HG03103 (cell line): Measurements from ENCODE around the gene PPA1.
"Not testable (repeated sequence)": the region's sequence is repeated elsewhere in the genome, so short reads cannot be mapped to it uniquely, and the experiment has no call there.

Experiments used
- ATAC-seq: cut with Tn5 transposase; IDR thresholded peaks from one replicate; pipeline ENCODE4 v1.9.1; 2021; ENCODE audit warnings: low read depth; ENCODE audit not compliant: unreplicated experiment

The PPA1 gene

GRCh38 chr10:70255329-70256299, 22.4 kb upstream of the PPA1 start:
- ATAC-seq: no peak

- ATAC-seq: no peak
Observed at GRCh38 chr10:70254778-70255328, 21.6 kb upstream of the PPA1 start.

GRCh38 chr10:70253878-70254765, 20.9 kb upstream of the PPA1 start:
- no peak for ATAC-seq

DNA sequence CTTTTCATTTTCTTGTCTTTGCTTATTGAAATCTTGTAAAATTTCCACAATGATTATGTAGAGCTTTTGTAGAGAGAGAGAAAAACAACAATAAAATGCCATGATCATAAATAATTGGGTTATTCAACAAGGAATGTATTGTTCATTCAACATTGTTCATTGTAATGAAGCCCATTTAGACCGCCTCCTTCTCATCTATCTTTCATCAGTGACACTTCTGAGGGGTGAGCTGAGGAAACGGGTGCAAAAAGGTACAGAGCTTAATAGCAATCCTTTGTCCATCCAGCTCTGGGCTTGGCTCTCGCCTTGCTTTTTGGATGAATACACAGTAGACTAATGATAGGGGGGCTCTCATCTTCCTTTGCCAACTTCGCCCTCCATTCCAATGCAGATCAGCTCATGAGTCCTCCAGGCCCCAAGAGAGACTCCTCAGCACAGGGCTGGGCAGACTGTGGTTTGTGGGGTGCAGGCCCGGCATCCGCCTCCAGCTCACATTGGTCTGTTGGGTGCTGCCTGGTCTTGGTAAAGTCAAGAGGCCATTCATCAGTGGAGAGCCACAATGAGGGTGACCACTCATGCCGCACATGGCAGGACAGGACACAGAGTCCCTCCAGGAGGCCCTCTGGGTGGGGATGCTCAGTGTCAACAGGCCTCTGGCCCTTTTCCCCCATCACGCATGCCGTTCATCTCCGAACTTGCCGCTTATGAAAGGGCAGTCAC, 17.9 kb upstream of the PPA1 start:
- no peak for ATAC-seq

DNA sequence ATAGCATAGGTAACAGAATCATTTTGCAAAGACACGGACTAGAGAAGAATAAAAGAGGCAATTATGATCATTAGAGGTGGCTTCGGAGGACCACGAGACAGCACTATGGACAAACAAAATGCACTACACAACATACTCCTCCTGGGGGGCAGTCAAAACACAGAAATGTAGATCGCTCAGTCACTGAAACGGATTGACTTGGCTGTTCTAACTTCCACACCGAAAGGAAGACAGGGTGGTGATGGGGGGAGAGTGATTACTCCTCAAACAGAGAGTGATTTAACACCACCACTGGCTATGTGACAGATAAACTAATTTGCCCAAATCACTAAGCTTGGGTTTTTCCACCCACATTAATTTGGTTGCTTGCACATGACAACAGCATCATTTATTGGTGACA, 14.1 kb upstream of the PPA1 start:
- ATAC-seq: no peak

DNA sequence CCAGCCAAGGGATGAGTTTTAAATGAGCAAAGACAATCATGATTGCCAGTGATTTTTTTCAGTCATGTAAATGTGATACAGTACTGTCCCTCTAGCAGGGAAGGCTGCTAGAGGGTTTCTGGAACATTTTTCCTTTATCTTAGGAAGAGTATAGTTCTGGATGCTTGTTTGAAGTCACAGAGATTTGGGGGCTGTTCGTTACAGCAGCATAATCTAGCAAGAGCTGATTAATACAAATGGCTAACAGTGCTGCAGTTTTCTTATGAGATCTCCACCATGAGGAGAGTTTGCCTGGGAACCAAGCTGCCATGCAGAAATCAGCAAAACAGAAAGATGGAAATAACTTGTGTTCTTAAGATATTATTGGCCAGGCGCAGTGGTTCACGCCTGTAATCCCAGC, 7.9 kb upstream of the PPA1 start:
- ATAC-seq: no peak

DNA sequence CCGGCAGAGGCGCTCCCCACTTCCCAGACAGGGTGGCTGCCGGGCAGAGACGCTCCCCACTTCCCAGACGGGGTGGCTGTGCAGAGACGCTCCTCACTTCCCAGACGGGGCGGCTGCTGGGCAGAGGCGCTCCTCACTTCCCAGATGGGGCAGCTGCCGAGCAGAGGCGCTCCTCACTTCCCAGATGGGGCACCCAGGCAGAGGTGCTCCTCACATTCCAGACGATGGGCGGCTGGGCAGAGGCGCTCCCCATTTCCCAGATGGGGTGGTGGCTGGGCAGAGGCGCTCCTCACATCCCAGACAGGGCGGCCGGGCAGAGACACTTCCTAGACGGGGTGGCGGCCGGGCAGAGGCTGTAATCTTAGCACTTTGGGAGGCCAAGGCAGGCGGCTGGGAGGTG, 6.8 kb upstream of the PPA1 start:
- not testable (repeated sequence) for ATAC-seq

DNA sequence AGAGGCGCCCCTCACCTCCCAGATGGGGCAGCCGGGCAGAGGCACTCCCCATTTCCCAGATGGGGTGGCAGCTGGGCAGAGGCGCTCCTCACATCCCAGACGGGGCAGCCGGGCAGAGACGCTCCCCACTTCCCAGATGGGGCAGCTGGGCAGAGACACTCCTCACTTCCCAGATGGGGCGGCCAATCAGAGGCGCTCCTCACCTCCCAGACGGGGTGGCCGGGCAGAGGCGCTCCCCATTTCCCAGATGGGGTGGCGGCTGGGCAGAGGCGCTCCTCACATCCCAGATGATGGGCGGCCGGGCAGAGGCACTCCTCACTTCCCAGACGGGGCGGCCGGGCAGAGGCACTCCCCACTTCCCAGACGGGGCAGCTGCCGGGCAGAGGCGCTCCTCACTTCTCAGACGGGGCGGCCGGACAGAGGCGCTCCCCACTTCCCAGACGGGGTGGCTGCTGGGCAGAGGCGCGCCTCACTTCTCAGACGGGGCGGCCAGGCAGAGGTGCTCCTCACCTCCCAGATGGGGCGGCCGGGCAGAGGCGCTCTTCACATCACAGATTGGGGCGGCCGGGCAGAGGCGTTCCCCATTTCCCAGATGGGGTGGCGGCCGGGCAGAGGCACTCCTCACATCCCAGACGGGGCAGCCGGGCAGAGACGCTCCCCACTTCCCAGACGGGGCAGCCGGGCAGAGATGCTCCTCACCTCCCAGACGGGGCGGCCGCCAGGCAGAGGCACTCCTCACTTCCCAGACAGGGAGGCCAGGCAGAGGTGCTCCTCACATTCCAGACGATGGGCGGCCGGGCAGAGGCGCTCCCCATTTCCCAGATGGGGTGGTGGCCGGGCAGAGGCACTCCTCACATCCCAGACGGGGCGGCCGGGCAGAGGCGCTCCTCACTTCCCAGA, 6.1 kb upstream of the PPA1 start:
- ATAC-seq: not testable (repeated sequence)

DNA sequence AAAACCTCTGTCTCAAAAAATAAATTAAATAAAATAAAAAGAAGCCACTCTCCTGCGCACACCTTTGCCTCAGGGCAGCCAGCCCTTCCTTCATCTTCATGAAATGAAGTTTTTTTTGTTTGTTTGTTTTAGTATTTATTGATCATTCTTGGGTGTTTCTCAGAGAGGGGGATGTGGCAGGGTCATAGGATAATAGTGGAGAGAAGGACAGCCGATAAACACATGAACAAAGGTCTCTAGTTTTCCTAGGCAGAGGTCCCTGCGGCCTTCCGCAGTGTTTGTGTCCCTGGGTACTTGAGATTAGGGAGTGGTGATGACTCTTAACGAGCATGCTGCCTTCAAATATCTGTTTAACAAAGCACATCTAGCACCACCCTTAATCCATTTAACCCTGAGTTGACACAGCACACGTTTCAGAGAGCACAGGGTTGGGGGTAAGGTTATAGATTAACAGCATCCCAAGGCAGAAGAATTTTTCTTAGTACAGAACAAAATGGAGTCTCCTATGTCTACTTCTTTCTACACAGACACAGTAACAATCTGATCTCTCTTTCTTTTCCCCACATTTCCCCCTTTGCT, 4.8 kb upstream of the PPA1 start:
- not testable (repeated sequence) for ATAC-seq

DNA sequence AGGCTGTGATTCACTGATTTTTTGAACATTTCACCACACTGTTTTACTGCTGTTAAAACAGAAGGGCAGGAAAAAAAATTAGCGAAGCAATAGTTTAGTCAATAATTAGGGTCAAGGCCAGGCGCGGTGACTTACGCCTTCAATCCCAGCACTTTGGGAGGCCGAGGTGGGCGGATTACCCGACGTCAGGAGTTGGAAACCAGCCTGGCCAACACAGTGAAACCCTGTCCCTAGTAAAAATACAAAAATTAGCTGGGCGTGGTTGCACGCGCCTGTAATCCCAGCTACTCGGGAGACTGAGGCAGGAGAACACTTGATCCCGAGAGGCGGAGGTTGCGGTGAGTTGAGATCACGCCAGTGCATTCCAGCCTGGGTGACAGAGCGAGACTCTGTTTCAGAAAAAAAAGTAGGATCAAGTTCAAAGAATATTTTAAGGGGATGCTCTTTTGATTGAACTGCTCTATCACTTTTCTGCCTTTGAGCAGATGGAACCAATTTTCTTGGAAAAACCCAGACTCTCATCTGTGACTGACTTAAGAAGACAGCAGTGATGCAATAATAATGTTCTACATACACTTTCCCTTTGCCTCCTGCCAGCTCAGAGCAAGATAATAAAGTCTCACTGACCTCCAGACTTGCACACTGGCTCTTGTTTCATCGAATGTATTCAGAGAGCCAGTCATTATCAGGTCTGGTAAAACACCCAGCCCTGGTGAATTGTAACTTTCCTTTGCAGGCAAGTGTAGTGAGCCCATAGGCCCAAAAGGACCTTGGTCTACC, 1.6 kb upstream of the PPA1 start:
- no peak for ATAC-seq

DNA sequence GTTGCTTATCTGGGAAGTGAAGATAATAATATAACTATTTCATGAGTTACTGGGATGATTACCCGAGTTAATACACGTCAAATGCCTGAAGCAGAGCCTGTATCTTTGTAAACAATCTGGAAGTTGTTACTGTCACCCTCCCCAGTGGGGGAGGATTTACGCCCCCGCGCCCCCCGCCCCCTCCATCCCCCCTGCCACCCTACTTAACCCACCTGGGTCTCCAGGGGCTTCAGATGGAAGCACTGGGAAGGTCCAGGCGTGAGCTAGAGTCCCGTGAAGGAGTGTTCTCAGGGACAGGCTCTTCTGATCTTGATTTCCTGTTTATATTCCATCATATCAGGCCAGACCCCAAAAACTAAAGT, 691 bp upstream of the PPA1 start:
- ATAC-seq: no peak

- no peak for ATAC-seq
Observed at GRCh38 chr10:70232859-70233108, 445 bp downstream of the PPA1 start.

DNA sequence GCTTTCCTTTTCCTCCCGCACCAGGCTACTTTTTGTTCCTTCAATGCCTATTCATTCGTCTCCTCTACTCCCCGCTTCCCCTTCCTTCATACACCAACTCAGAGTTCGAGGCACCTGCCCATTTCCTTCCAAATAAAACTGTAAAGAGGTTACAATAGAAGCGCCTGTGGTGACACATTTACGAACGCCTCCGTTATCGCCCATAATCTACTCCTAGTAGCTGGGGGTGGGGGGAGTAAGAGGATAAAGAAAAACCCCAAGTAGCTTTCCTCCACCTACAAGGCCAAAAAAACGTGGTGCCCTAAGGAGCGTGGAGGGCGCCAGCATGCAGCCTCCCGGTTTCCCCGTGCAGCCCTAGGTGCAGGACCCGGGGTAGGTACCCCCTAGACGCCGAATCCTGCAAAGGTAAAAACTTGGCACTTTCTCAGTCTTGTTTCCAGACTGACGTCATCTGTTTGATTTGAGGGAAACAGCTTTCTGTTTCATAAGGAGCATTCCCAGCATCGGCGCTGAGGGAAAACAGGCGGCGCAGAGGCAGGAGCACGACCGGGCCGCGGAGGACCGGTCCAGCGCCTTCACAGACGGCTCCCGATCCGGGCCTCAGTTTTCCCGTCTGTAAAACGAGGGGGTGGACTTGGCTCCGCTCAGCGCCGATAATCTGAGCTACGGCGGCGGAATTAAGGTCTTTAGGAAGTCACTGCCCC, 922 bp downstream of the PPA1 start:
- ATAC-seq: no peak

GRCh38 chr10:70228491-70228890, 4.7 kb downstream of the PPA1 start:
- no peak for ATAC-seq

DNA sequence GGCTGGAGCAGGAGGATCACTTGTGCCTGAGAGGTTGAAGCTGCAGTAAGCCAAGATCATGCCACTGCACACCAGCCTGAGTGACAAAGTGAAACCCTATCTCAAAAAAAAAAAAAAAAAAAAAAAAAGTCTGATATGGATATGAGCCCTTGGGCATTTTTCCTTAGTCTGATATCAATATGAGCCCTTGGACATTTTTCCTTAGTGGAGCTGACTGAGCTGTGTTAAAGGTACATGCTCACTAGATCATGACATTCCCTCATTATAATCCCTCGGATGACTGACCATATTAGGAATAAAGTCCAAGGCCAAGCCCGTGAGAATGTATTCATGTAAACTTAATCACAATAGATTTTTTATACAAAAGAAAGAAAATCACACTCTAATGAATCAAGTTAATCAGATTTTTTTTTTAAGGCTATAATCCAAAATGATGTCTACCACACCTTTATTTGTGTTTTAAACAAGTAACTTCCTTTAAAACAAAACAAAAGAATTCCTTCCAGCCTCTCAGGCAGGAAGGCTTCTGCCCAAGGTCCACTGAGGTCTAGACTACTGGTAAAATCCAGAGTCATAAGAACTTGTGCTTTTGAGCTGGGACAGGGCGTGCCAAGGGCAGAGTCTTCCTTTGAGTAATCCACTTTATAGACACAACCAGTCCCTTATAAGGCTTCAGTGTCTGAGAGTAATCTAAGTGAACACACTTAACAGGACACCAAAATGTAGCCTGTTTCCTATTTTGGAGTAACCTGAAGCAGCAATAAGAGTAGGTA, 5.5 kb downstream of the PPA1 start:
- no peak for ATAC-seq

GRCh38 chr10:70223728-70224127, 9.5 kb downstream of the PPA1 start:
- ATAC-seq: no peak

GRCh38 chr10:70222811-70223447, 10.3 kb downstream of the PPA1 start:
- ATAC-seq: not testable (repeated sequence)
